Muscle layer of colon (tissue), 2 donors: Measurements from ENCODE around the gene WDR43.
A peak's percentile ranks its signal among the peaks of the same experiment; 100 is the strongest.

ENCODE experiments used
- H3K27ac ChIP-seq: one replicate; pipeline ENCODE4 v1.7.0; 2013; ENCODE audit warnings: low read depth, mild to moderate bottlenecking, low read length, moderate library complexity
- H3K27me3 ChIP-seq, 2 donors: one replicate each; pipeline ENCODE4 v1.7.0; 2013; ENCODE audit warnings: low read length in 2 of 2, mild to moderate bottlenecking in 2 of 2; ENCODE audit not compliant: insufficient read depth in 2 of 2, control insufficient read depth in 1 of 2
- H3K36me3 ChIP-seq: one replicate; pipeline ENCODE4 v1.7.0; 2013; ENCODE audit warnings: mild to moderate bottlenecking, low read length; ENCODE audit not compliant: insufficient read depth
- H3K4me1 ChIP-seq: one replicate; pipeline ENCODE4 v1.7.0; 2013; ENCODE audit warnings: mild to moderate bottlenecking, low read length; ENCODE audit not compliant: insufficient read depth
- H3K4me3 ChIP-seq, 2 donors: one replicate each; pipeline ENCODE4 v1.7.0; 2013; ENCODE audit warnings: low read length in 2 of 2, low read depth in 1 of 2, mild to moderate bottlenecking in 1 of 2, moderate library complexity in 1 of 2
- H3K9ac ChIP-seq: one replicate; pipeline ENCODE4 v1.7.0; 2013; ENCODE audit warnings: low read length
- H3K9me3 ChIP-seq: one replicate; pipeline ENCODE4 v1.7.0; 2013; ENCODE audit warnings: mild to moderate bottlenecking, low read length
- donor health status: abdominal sarcoma.
- donor health status: Adenocarcinoma of cecum.

Gene WDR43, protein sequence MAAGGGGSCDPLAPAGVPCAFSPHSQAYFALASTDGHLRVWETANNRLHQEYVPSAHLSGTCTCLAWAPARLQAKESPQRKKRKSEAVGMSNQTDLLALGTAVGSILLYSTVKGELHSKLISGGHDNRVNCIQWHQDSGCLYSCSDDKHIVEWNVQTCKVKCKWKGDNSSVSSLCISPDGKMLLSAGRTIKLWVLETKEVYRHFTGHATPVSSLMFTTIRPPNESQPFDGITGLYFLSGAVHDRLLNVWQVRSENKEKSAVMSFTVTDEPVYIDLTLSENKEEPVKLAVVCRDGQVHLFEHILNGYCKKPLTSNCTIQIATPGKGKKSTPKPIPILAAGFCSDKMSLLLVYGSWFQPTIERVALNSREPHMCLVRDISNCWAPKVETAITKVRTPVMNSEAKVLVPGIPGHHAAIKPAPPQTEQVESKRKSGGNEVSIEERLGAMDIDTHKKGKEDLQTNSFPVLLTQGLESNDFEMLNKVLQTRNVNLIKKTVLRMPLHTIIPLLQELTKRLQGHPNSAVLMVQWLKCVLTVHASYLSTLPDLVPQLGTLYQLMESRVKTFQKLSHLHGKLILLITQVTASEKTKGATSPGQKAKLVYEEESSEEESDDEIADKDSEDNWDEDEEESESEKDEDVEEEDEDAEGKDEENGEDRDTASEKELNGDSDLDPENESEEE

DNA sequence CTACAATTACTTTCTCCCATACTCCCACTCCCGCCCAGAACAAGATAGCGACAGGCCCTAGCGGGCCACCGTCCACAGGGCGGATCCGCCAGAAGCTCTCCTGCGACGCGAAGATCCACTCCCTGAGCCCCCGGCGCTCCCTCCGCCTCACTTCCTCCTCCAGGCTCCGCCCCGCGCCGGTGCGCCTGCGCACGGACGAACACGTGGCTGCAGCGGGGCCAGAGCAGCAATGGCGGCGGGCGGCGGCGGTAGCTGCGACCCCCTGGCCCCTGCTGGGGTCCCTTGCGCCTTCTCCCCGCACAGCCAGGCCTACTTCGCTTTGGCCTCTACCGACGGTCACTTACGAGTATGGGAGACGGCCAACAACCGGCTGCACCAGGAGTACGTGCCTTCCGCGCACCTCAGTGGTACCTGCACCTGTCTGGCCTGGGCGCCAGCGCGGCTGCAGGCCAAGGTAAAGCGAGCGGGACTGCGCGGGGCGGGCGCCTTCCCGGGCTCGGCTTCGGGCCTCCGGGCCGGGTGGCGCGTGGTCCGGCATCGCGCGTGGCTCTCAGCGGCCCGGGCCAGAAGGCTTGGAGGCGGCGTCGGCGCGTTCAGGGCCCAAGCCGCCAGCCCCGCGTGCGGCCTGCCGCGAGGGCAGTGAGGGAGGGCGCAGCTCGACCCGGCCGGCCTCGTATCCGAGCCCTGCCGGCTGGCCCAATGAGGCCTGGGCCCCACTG is at the start of gene WDR43:
Gene WDR43, plus strand, starts transcription at position 198 of the 719 bp plus-strand sequence. Its CDS starts 32 bp downstream, at position 230.
- Histone ChIP-seq H3K4me3 (peak within 1 kb of the TSS; percentile 73 to 98), H3K4me1 (peaks cover 21% of the 10 kb centered on the region), H3K9me3 (no peaks in the 10 kb centered on the region), H3K27ac (peak within 1 kb of the TSS; percentile 68), H3K9ac (peak within 1 kb of the TSS; percentile 9), H3K27me3 (no peaks in the 10 kb centered on the region), H3K36me3 (no peaks in the 10 kb centered on the region)

DNA sequence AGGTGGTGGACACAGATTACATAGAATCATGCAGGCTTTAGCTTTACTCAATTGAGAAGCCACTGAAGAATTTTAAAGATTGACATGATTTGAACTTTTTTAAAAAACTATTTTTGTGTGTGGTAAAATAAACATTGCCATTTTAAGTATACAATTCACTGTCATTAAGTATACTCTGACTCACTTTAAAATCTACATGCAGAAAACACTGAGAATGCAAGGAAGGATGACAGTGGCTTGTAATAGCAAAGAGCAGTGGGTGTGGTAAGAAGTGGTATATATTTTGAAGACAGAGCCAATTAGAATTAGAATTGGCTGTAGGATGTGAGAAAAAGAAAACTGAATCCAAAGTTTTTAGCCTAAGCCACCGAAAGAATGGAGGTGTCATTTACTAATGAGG is 39.3 kb upstream of the WDR43 start:
- Histone ChIP-seq H3K27ac (no peak overlapping the region), H3K9ac (no peak overlapping the region), H3K4me3 (no peak overlapping the region), H3K9me3 (no peaks in the 10 kb centered on the region), H3K36me3 (no peaks in the 10 kb centered on the region), H3K4me1 (no peaks in the 10 kb centered on the region), H3K27me3 (no peaks in the 10 kb centered on the region)

DNA sequence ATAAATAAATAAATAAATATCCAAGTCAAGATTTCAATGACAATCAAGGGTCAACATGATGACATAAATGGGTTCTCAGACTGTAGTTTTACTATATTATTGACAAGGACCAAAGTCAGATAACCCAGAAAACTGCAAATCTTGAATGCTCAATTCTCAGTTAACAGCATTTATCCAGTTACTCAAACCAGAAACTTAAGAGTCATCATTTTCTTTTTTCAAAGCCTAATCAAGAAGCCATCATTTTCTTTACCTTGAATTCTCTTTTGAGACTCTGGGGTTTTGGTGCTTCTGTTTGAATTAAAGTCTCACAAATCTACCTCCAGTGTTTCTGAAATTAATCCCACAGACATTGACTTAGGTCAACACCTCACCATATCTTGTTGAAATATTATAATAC is 38.5 kb upstream of the WDR43 start:
- Histone ChIP-seq H3K36me3 (peaks cover 8% of the 10 kb centered on the region), H3K4me3 (no peak overlapping the region), H3K9me3 (no peaks in the 10 kb centered on the region), H3K9ac (no peak overlapping the region), H3K4me1 (no peaks in the 10 kb centered on the region), H3K27ac (no peak overlapping the region), H3K27me3 (no peaks in the 10 kb centered on the region)

DNA sequence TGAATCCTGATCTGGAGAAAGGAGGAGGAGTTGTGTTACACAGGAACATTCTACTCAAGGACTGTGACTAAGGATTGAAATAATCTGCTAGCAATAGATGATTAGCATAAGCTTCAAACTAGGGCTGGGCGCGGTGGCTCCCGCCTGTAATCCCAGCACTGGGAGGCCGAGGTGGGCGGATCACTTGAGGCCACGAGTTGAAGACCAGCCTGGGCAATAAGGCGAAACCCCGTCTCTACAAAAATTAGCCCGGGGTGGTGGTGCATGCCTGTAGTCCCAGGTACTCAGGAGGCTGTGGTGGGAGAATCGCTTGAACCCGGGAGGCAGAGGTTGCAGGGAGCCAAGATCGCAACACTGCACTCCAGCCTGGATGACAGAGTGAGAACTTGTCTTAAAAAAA is 25.9 kb upstream of the WDR43 start:
- no peaks in the 10 kb centered on the region for H3K9me3 ChIP-seq
- peak overlapping the region in 1 of 2 donors; percentile 100 for H3K4me3 ChIP-seq
- H3K9ac ChIP-seq: no peak overlapping the region
- H3K27me3 ChIP-seq: no peaks in the 10 kb centered on the region
- H3K4me1 ChIP-seq: peaks cover 20% of the 10 kb centered on the region
- no peak overlapping the region for H3K27ac ChIP-seq
- no peaks in the 10 kb centered on the region for H3K36me3 ChIP-seq

DNA sequence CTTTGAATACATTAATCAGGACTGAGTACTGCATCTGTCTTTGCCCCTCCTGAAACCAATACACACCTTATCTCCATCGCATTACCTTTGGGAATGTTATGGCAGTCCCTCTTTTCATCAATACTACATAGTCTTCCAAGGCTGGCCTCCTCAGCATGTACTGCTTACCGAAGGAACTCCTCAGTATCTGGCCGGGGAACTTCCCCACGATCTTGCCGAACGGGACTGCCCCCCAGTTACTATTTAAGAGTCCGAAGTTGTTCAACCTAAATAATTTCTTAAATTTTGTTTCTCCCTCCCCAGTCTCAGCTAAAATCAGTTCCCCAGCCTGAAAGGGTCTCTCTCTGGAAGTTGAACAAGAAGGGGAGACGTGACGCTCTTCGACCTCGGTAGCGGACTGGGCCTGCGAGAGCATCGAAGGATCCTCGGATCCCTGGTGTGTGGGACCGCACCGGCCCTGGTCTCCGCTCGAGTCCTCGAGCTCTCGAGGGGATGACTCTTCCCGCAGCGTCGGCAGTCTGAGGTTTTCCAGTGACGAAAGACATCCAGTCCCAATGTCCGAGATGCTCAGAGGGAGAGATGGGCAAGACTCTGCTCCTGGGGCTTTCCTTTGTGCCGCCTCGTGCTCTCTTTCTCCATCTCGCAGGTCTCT is 24.8 kb upstream of the WDR43 start:
- Histone ChIP-seq H3K4me3 (peak overlapping the region; percentile 89 to 100), H3K4me1 (peaks cover 20% of the 10 kb centered on the region), H3K36me3 (no peaks in the 10 kb centered on the region), H3K27me3 (no peaks in the 10 kb centered on the region), H3K9ac (peak overlapping the region; percentile 96), H3K27ac (peak overlapping the region; percentile 71), H3K9me3 (no peaks in the 10 kb centered on the region)

DNA sequence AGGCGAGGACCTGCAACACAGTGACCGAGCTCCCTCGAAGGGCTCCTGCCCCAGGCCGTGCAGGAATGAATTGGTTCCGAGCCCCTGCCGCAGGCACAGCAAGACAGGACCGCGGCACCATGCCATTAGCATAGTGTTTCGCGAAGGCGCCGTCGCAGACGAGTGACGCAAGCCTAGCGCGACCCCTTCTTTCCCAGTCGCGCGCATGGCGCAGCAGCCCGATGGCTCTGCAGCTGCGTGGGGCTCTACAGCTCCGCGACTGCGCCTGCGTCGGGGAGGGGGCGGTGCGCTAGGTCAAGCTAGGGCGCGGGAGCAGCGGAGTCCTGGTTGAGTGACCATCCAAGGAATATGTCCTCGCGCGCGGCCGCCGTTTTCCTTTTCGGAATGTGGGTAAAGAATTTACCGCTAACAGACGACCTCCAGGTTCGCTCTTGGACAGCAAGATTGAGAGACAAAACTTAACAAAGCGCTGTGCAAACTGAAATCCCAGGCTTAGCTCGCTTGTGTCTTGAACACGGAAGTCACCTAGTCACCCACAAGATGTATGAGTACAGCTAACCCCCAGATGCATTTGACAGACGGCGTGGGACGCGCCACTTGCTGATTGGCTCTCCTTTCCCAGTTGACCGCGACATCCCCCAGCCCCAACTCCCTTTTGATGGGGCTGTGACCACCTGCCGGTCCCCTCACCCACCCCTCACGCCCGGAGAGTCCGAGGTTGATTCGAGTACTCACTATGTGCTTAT is 24.1 kb upstream of the WDR43 start, which contains the start of gene TRMT61B:
Gene TRMT61B, minus strand, starts transcription at position 164 of the 746 bp plus-strand sequence. Its CDS starts 32 bp downstream, at position 132.
- no peaks in the 10 kb centered on the region for H3K36me3 ChIP-seq
- H3K4me3 ChIP-seq: peak within 1 kb of the TSS; percentile 89 to 100
- H3K27ac ChIP-seq: peak within 1 kb of the TSS; percentile 71
- H3K9me3 ChIP-seq: no peaks in the 10 kb centered on the region
- H3K27me3 ChIP-seq: no peaks in the 10 kb centered on the region
- H3K4me1 ChIP-seq: peaks cover 20% of the 10 kb centered on the region
- peak within 1 kb of the TSS; percentile 96 for H3K9ac ChIP-seq

DNA sequence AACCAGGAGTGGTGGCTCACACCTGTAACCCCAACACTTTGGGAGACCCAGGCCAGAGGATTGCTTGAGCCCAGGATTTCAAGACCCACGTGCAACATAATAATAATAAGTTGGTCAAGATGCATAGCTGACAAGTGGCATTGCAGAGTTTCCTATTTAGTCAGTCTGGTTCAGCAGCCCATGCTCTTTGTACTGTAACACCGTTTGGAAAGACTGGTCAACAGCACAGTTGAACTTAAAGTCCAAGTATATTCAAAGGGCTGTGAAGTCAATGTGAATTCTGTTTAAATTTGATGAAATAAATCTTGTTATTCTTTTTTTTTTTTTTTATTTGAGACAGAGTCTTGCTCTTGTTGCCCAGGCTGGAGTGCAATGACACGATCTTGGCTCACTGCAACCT is 22.8 kb upstream of the WDR43 start:
- H3K36me3 ChIP-seq: no peaks in the 10 kb centered on the region

DNA sequence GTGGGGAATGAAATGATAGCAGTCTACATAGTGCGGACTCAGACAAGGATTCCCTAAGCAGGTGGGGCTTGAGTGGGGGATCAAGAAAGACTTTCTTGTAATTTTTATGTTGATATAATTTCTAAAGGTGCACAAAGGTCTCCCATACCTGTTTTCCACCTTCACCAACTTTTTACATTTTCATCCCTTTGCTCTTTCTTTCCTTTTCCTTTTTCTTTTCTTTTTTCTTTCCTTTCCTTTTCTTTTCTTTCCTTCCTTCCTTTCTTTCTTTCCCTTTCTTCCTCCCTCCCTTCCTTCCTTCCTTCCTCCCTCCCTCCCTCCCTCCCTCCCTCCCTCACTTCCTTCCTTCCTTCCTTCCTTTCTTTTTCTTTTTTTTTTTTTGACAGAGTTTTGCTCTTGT is 14.3 kb upstream of the WDR43 start:
- Histone ChIP-seq H3K27me3 (no peaks in the 10 kb centered on the region), H3K4me1 (no peaks in the 10 kb centered on the region), H3K36me3 (no peaks in the 10 kb centered on the region)

More for the DNA sequence above, 22.8 kb upstream of the WDR43 start:
- Histone ChIP-seq H3K9me3 (no peaks in the 10 kb centered on the region), H3K27me3 (no peaks in the 10 kb centered on the region), H3K27ac (no peak overlapping the region), H3K4me3 (no peak overlapping the region), H3K4me1 (peaks cover 20% of the 10 kb centered on the region), H3K9ac (no peak overlapping the region)

DNA sequence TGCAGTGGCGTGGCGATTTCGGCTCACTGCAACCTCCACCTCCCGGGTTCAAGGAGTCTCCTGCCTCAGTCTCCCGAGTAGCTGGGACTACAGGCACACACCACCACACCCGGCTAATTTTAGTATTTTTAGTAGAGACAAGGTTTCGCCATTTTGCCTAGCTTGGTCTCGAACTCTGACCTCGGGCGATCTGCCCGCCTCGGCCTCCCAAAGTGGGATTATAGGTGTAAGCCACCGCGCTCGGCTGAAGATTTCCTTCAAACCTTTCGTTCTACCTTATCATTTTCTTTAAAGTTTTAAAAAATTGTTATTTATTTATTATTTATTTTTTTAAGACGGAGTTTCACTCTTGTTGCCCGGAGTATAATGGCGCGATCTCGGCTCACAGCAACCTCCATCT is 979 bp upstream of the WDR43 start:
- Histone ChIP-seq H3K4me1 (peaks cover 21% of the 10 kb centered on the region), H3K27ac (no peak overlapping the region), H3K4me3 (no peak overlapping the region), H3K36me3 (no peaks in the 10 kb centered on the region), H3K9me3 (no peaks in the 10 kb centered on the region), H3K9ac (no peak overlapping the region), H3K27me3 (no peaks in the 10 kb centered on the region)

More for the DNA sequence above, 14.3 kb upstream of the WDR43 start:
- Histone ChIP-seq H3K9ac (no peak overlapping the region), H3K27ac (no peak overlapping the region), H3K9me3 (no peaks in the 10 kb centered on the region), H3K4me3 (no peak overlapping the region)

DNA sequence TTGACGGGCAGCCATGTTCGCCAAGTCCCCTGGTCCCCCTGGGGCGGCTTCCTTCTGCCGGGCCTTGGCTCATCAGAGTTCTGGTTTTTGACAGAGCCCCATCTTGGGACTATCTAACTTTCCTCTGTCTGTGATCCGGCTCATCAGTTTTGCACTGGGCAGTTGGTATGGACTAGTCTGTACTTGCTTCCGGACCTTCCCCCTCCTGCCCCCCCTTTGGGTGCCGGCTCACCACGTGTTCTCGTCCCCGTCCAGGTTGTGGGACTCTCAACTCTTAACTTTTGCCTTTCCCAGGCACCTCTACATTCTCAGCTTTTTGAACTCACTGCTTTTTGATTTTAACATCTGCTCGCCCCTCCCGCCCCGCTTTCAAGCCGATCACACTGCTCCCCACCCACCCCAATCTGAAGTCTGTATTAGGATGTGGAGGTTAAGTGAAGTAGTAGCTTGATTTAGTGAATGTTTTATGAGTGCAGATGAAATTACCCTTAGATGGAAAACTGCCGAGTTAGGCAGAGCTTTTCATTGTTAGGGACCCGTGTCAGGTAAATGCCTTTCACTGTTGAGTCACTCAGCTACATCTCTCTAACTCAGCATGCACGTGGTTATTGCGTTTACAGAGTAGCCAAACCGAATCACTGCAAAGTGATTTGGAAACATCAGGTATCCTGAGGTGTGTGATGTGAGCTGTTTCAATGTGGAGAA is 874 bp downstream of the WDR43 start:
- H3K27me3 ChIP-seq: no peaks in the 10 kb centered on the region
- H3K9me3 ChIP-seq: no peaks in the 10 kb centered on the region
- no peaks in the 10 kb centered on the region for H3K36me3 ChIP-seq
- peak overlapping the region; percentile 9 for H3K9ac ChIP-seq
- H3K4me1 ChIP-seq: peaks cover 21% of the 10 kb centered on the region
- H3K27ac ChIP-seq: peak overlapping the region; percentile 68
- peak overlapping the region; percentile 73 to 98 for H3K4me3 ChIP-seq
